Cardiac fibroblast (primary cell): Measurements from ENCODE around the gene ZNF236.
A peak's percentile ranks its signal among the peaks of the same experiment; 100 is the strongest.

Source experiments
- DNase-seq, 2 donors: peaks; one replicate each; pipeline versions ENCODE4 v3.0.0 to v3.0.0-alpha.2; 2010; ENCODE audit warnings: low read depth in 2 of 2
- H3K4me3 ChIP-seq, 2 donors: replicated peaks in 1 of 2; 1 replicate in 1 of 2; 2 replicates in 1 of 2; pipeline ENCODE4 v1.5.1; 2011; ENCODE audit warnings: low read depth in 2 of 2, low read length in 2 of 2, mild to moderate bottlenecking in 2 of 2, moderate library complexity in 1 of 2
- TF ChIP-seq, protein P1 (sequence below): IDR thresholded peaks from one replicate; pipeline ENCODE4 v1.5.1; 2011; ENCODE audit warnings: low read depth, mild to moderate bottlenecking, low read length, inconsistent platforms

The ZNF236 gene

DNA sequence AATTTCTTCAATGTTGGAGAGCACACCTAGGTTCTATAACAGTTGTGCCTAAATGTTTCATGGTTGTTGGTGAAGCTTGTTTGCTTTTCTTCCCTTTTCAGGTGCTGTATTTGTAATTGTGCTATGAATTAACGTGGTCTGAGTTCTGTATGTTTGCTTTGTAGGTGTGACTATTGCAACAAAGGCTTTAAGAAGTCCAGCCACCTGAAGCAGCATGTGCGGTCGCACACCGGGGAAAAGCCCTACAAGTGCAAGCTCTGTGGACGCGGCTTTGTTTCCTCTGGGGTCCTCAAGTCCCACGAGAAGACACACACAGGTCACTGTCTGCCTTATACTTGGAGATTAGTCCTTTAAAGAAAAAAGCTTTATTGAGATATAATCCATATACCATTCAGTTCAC is 91.2 kb downstream of the ZNF236 start:
- no peak overlapping the region for H3K4me3 ChIP-seq
- TF ChIP-seq, protein P1, sequence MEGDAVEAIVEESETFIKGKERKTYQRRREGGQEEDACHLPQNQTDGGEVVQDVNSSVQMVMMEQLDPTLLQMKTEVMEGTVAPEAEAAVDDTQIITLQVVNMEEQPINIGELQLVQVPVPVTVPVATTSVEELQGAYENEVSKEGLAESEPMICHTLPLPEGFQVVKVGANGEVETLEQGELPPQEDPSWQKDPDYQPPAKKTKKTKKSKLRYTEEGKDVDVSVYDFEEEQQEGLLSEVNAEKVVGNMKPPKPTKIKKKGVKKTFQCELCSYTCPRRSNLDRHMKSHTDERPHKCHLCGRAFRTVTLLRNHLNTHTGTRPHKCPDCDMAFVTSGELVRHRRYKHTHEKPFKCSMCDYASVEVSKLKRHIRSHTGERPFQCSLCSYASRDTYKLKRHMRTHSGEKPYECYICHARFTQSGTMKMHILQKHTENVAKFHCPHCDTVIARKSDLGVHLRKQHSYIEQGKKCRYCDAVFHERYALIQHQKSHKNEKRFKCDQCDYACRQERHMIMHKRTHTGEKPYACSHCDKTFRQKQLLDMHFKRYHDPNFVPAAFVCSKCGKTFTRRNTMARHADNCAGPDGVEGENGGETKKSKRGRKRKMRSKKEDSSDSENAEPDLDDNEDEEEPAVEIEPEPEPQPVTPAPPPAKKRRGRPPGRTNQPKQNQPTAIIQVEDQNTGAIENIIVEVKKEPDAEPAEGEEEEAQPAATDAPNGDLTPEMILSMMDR: no peak
- DNase-seq: no peak

DNA sequence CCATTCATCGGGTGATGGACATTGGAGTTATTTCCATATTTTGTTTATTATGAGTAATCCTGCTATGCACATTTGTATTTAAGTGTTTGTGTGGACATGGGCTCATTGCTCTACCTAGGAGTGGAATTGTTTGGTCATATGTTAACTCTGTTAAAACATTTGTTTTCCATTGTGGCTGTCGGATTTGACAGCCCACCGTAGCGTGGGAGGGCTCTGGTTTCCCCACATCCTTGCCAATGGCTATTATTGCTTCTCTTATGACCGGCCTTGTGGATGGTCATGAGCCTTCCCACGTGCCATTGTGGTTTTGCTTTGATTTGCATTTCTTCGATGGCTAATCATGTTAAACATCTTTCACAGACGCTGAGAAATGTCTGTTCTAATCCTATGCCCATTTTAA is 92.0 kb downstream of the ZNF236 start:
- H3K4me3 ChIP-seq: no peak overlapping the region
- TF ChIP-seq, protein P1: no peak
- DNase-seq: no peak

DNA sequence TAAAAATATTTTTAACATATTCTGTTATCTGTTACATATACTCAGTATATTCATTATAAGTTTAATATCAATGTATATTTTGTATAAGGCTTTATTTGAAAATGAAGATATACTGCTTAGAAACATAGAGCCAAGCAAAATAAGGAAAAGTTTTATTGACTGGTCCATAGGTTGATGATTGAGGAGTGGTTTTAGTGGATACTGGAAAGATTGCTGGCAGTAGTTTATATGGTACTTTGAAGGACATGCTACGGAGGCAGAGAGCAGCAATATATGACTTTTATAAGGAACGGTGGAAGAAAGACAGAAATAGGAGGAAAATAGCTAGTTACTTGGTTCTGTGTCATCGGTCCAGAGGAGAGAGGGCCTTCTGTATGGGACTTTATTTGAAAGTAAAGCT is 92.4 kb downstream of the ZNF236 start:
- TF ChIP-seq, protein P1: no peak
- no peak overlapping the region for H3K4me3 ChIP-seq
- DNase-seq: no peak

DNA sequence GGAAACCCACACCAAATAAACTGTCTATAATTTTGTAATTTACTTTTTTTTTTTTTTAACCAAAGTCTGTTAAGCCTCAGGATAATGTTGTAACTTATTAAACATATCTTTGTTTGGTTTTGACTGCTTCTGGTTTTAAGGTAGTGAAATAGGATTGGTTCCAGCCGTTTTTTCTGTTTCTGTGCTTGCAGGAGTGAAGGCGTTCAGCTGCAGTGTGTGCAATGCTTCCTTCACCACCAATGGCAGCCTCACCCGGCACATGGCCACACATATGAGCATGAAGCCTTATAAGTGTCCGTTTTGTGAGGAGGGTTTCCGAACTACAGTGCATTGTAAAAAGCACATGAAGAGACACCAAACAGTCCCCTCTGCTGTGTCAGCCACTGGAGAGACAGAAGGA is 93.1 kb downstream of the ZNF236 start:
- no peak for DNase-seq
- H3K4me3 ChIP-seq: no peak overlapping the region
- TF ChIP-seq, protein P1: no peak

DNA sequence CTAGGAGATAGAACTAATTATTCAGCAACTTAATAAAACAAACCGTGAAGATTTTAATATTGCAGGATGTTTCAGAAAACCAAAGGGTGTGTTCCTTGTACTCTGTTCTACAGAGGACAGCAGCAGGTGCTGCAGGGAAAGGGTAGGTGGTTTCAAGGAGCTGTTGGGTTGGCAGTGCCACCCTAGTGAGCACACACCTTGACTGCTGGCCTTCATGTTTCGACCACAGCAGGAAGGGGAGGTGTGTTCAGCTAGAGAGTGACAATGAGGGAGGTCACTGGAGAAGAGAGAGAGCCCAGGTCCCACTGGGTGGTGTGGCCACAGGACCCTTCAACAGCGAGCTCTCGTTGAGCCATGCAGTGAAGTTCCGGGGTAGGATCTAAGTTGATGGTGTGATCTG is 98.6 kb downstream of the ZNF236 start:
- TF ChIP-seq, protein P1: no peak
- no peak for DNase-seq
- no peak overlapping the region for H3K4me3 ChIP-seq

DNA sequence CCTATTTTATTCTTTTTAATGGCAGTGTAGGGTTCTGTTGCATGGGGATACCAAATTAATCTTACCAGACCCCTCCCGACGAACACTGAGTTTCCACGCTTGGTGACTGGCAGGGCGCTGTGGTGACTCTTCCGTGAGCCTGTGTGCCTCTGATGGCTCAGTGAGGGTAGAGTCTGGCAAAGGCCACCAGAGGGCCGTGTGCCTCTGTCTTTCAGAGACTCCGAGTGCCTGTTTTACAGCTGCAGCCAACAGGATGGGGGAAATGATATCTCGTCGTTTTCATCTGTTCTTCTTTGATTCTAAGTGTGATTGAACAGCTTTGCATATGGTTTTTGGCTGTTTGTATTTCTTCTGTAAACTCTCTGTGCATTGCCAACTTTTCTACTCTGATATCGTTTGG is 99.8 kb downstream of the ZNF236 start:
- DNase-seq: peak; percentile 42 to 63
- TF ChIP-seq, protein P1: peak; percentile 53
- no peak overlapping the region for H3K4me3 ChIP-seq

DNA sequence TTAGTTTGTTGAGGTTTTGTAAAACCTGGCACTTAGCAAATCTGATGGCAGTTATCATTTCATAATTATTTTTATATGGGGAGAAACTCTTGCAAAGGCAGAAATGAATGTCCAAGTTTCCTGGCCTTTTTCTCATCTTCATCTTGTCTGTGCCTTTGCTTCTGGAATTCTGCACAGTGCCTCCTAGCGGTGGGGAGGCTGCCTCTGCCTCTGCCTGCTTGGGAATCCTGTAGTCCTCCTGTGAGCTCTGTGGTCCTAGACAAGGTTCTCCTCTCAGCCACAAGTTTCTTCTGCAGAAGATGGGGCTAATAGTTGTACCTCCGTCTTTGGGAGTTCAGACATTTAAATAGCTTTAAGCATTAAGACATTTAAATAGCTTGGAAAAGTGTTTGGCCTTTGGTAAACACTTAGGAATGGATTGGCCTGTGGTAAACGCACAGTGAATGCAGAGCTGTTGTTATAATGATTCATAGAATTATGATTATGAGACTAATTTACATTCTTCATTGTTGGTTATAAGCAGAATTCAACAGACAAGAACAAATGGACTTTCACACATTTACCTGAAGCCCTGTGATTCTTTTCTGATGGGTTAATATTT is 101.2 kb downstream of the ZNF236 start:
- no peak overlapping the region for H3K4me3 ChIP-seq
- DNase-seq: peak; percentile 21 to 32
- TF ChIP-seq, protein P1: peak; percentile 56
